ENCODE data around the gene CREBBP.

CREBBP gene

GRCh38 chr16:3735541-3735940 is 145.0 kb downstream of the CREBBP start:
- DNase-seq (ENCODE audit: low read depth): no peak

- no peak for DNase-seq (ENCODE audit: low read depth)
Measured at GRCh38 chr16:3734758-3735221, 145.7 kb downstream of the CREBBP start.

GRCh38 chr16:3734084-3734757 is 146.3 kb downstream of the CREBBP start:
- no peak for DNase-seq (ENCODE audit: low read depth)

- DNase-seq (ENCODE audit: low read depth): no peak
Measured at GRCh38 chr16:3732171-3732570, 148.3 kb downstream of the CREBBP start.

GRCh38 chr16:3731126-3731935 is 149.2 kb downstream of the CREBBP start:
- no peak for DNase-seq (ENCODE audit: low read depth)

- no peak for DNase-seq (ENCODE audit: low read depth)
Measured at GRCh38 chr16:3730161-3731125, 150.1 kb downstream of the CREBBP start.

GRCh38 chr16:3729161-3730112 is 151.1 kb downstream of the CREBBP start:
- DNase-seq (ENCODE audit: low read depth): no peak

GRCh38 chr16:3728424-3729160 is 151.9 kb downstream of the CREBBP start:
- DNase-seq (ENCODE audit: low read depth): no peak

- DNase-seq (ENCODE audit: low read depth): no peak
Measured at GRCh38 chr16:3727806-3728381, 152.6 kb downstream of the CREBBP start.

- no peak for DNase-seq (ENCODE audit: low read depth)
Measured at GRCh38 chr16:3726021-3726687, 154.4 kb downstream of the CREBBP start.

- no peak for DNase-seq (ENCODE audit: low read depth)
Measured at GRCh38 chr16:3725276-3725675, 155.2 kb downstream of the CREBBP start.

- DNase-seq (ENCODE audit: low read depth): no peak
Measured at GRCh38 chr16:3722508-3722907, 158.0 kb downstream of the CREBBP start.

- no peak for DNase-seq (ENCODE audit: low read depth)
Measured at GRCh38 chr16:3720418-3720817, 160.1 kb downstream of the CREBBP start.

- no peak for DNase-seq (ENCODE audit: low read depth)
Measured at GRCh38 chr16:3718628-3719027, 161.9 kb downstream of the CREBBP start.

GRCh38 chr16:3718019-3718391 is 162.5 kb downstream of the CREBBP start:
- DNase-seq (ENCODE audit: low read depth): no peak

- peak; percentile 27 for DNase-seq (ENCODE audit: low read depth)
Measured at GRCh38 chr16:3717235-3718018, 163.1 kb downstream of the CREBBP start, which contains the start of gene TRAP1. Gene TRAP1, minus strand, starts transcription at chr16:3717524. Its CDS starts 16 bp downstream, at chr16:3717508.

GRCh38 chr16:3716831-3717234 is 163.7 kb downstream of the CREBBP start:
- DNase-seq (ENCODE audit: low read depth): no peak

- DNase-seq (ENCODE audit: low read depth): no peak
Measured at GRCh38 chr16:3715430-3715829, 165.1 kb downstream of the CREBBP start.

All from HS-27A (cell line).